ENCODE measurements around the gene CISH. TPM values are rescaled to one million over a fixed set of nuclear protein-coding genes. Genes with fewer than 3 reads are reported as not detected.

The CISH gene
- total and polyA plus RNA-seq, 9 of the 15 experiments (the other 6 are each of a cell fraction or from before 2014, with no cell fraction given): 1.7 to 47.7 (median 18.3) TPM

GRCh38 chr3:50600141-50600753, 11.3 kb downstream of the CISH start (continued):
- TF ChIP-seq EP300 (IDR thresholded peaks at IDR 0.05; ENCODE audit: low read length): peak; percentile 85
- peak; percentile 95 for TF ChIP-seq ZNF436 (CRISPR knock-in tag; IDR thresholded peaks at IDR 0.05)
- TF ChIP-seq NFIC (IDR thresholded peaks at IDR 0.05): peak; percentile 82
- TF ChIP-seq PHB (CRISPR knock-in tag; IDR thresholded peaks at IDR 0.05): no peak
- TF ChIP-seq TAL1 (IDR thresholded peaks at IDR 0.05): peak; percentile 16; the same call in 1 of the 2 replicates
- no peak for TF ChIP-seq GTF2E2 (tag; IDR thresholded peaks at IDR 0.05)
- TF ChIP-seq ZNF175 (CRISPR knock-in tag; IDR thresholded peaks at IDR 0.05; ENCODE audit: low read depth): 0 out of 2 replicates have a peak, but pooled peaks have one; percentile 5
- peak in 1 of 2 experiments; percentile 75; a peak in 1 of 4 replicates for TF ChIP-seq ETV6 (IDR thresholded peaks at IDR 0.05; ENCODE audit: borderline replicate concordance in 1 of 2, low read depth in 2 of 2, low read length in 1 of 2)
- TF ChIP-seq ETV6 (CRISPR knock-in tag; IDR thresholded peaks at IDR 0.05; ENCODE audit: borderline replicate concordance): no peak
- no peak for TF ChIP-seq ETS2 (tag; IDR thresholded peaks at IDR 0.05; ENCODE audit: borderline replicate concordance, poor library complexity, severe bottlenecking)
- peak; percentile 31 for TF ChIP-seq HMGN3 (IDR thresholded peaks at IDR 0.05; ENCODE audit: borderline replicate concordance, extremely low read depth, insufficient read length, low read depth, low read length)
- TF ChIP-seq ESRRA (IDR thresholded peaks at IDR 0.05; ENCODE audit: borderline replicate concordance, low read depth): peak; percentile 86; the same call in 1 of the 2 replicates
- peak; percentile 5; the same call in 1 of the 2 replicates for TF ChIP-seq MAX (CRISPR knock-in tag; IDR thresholded peaks at IDR 0.05)
- no peak for TF ChIP-seq HDAC8 (tag; IDR thresholded peaks at IDR 0.05)
- no peak for TF ChIP-seq NCOA6 (IDR thresholded peaks at IDR 0.05)
- 0 out of 2 replicates have a peak, but pooled peaks have one; percentile 73 for TF ChIP-seq PTBP1 (IDR thresholded peaks at IDR 0.05; ENCODE audit: low read depth, low read length)
- TF ChIP-seq RCOR1 (IDR thresholded peaks at IDR 0.05; ENCODE audit: borderline replicate concordance in 1 of 2, low read depth in 2 of 2, low read length in 2 of 2): peak in 1 of 2 experiments; percentile 95; a peak in 3 of 4 replicates
- no peak for TF ChIP-seq DLX4 (CRISPR knock-in tag; IDR thresholded peaks at IDR 0.05)
- no peak for TF ChIP-seq ZNF431 (CRISPR knock-in tag; IDR thresholded peaks at IDR 0.05)
- peak; percentile 98 for TF ChIP-seq SMARCA5 (IDR thresholded peaks at IDR 0.05)
- TF ChIP-seq MECOM (CRISPR knock-in tag; IDR thresholded peaks at IDR 0.05): 0 out of 2 replicates have a peak, but pooled peaks have one; percentile 22
- TF ChIP-seq ZNF124 (CRISPR knock-in tag; IDR thresholded peaks at IDR 0.05): no peak
- no peak for TF ChIP-seq CTCFL (IDR thresholded peaks at IDR 0.05; ENCODE audit: borderline replicate concordance, insufficient read depth, low read depth, low read length, poor library complexity, severe bottlenecking)
- TF ChIP-seq RBM39 (optimal IDR thresholded peaks at IDR 0.05; ENCODE audit: low read depth, low read length): peak; percentile 65

Data from K562 (cell line).